GM23338 (cell line): ENCODE data around the gene RGS6. TPM values are rescaled to one million over a fixed set of nuclear protein-coding genes. Genes with fewer than 3 reads are reported as not detected.

Source experiments
- ATAC-seq: fragments of 200-7000 bp; cut with Tn5 transposase; 3 replicates; pipeline ENCODE4 v1.9.1; 2020
- DNase-seq: peaks from one replicate; pipeline ENCODE4 v3.0.0-alpha.2; 2015; ENCODE audit warnings: low spot score
- H2AFZ ChIP-seq: fragments of 200-600 bp; sonication (generic); 2 replicates; pipeline ENCODE4 v1.8.0; 2016; ENCODE audit warnings: antibody characterized with exemption, mild to moderate bottlenecking, moderate library complexity
- H3F3A ChIP-seq: fragments of 200-600 bp; sonication (generic); replicated peaks from 2 replicates; pipeline ENCODE4 v1.8.0; 2017; ENCODE audit warnings: antibody characterized with exemption, mixed run types, low read depth
- H3K27ac ChIP-seq: fragments of 200-600 bp; sonication (generic); 2 replicates; pipeline ENCODE4 v1.6.1; 2016; ENCODE audit warnings: low read depth
- H3K27me3 ChIP-seq: fragments of 200-600 bp; sonication (generic); 2 replicates; pipeline ENCODE4 v1.8.0; 2016; ENCODE audit warnings: mild to moderate bottlenecking, mixed run types, moderate library complexity; ENCODE audit not compliant: insufficient read depth
- H3K36me3 ChIP-seq: fragments of 200-600 bp; sonication (generic); 2 replicates; pipeline ENCODE4 v1.8.0; 2016; ENCODE audit warnings: mild to moderate bottlenecking; ENCODE audit not compliant: insufficient read depth
- H3K4me1 ChIP-seq: fragments of 200-600 bp; sonication (generic); 2 replicates; pipeline ENCODE4 v1.8.0; 2016; ENCODE audit warnings: mild to moderate bottlenecking, moderate library complexity; ENCODE audit not compliant: insufficient read depth
- H3K4me2 ChIP-seq: fragments of 200-600 bp; sonication (generic); 2 replicates; pipeline ENCODE4 v1.7.1; 2017; ENCODE audit warnings: mixed run types
- H3K4me3 ChIP-seq: fragments of 200-600 bp; sonication (generic); 2 replicates; pipeline ENCODE4 v1.6.1; 2016; ENCODE audit warnings: mixed run types
- H3K79me2 ChIP-seq: fragments of 200-600 bp; sonication (generic); replicated peaks from 2 replicates; pipeline ENCODE4 v1.8.0; 2017; ENCODE audit warnings: mild to moderate bottlenecking; ENCODE audit not compliant: insufficient read depth
- H3K9me2 ChIP-seq: fragments of 200-600 bp; sonication (generic); 2 replicates; pipeline ENCODE4 v1.8.0; 2017; ENCODE audit not compliant: insufficient read depth
- H4K20me1 ChIP-seq: fragments of 200-600 bp; sonication (generic); replicated peaks from 2 replicates; pipeline ENCODE4 v1.8.0; 2017; ENCODE audit warnings: mild to moderate bottlenecking; ENCODE audit not compliant: insufficient read depth
- H3K27ac Mint-ChIP-seq: 2 replicates; pipeline ENCODE4 v1.8.0; 2020; ENCODE audit warnings: inconsistent platforms, mild to moderate bottlenecking, moderate library complexity, mixed read lengths
- H3K27me3 Mint-ChIP-seq: 3 replicates; pipeline ENCODE4 v1.8.0; 2022; ENCODE audit warnings: low read depth, mild to moderate bottlenecking, moderate library complexity, mixed read lengths, inconsistent platforms; ENCODE audit not compliant: insufficient read depth, poor library complexity
- H3K36me3 Mint-ChIP-seq: 3 replicates; pipeline ENCODE4 v1.8.0; 2021; ENCODE audit warnings: low read depth, mild to moderate bottlenecking, inconsistent platforms, moderate library complexity, mixed read lengths
- H3K4me1 Mint-ChIP-seq: 3 replicates; pipeline ENCODE4 v1.8.0; 2020; ENCODE audit warnings: mild to moderate bottlenecking, inconsistent platforms, mixed read lengths
- H3K4me3 Mint-ChIP-seq: 3 replicates; pipeline ENCODE4 v1.8.0; 2021; ENCODE audit warnings: moderate library complexity, mild to moderate bottlenecking, inconsistent platforms, mixed read lengths
- H3K9me3 Mint-ChIP-seq: 3 replicates; pipeline ENCODE4 v1.8.0; 2020; ENCODE audit warnings: moderate library complexity, mild to moderate bottlenecking, inconsistent platforms, mixed read lengths
- CREB1 ChIP-seq: fragments of 250-450 bp; sonication (Bioruptor Pico); IDR thresholded peaks from 2 replicates; pipeline ENCODE4 v1.5.0; 2020; ENCODE audit warnings: low read depth, mild to moderate bottlenecking, moderate library complexity
- EZH2 ChIP-seq: fragments of 200-600 bp; sonication (generic); IDR thresholded peaks from one replicate; pipeline ENCODE4 v1.8.0; 2017; ENCODE audit warnings: antibody characterized with exemption, mild to moderate bottlenecking, low read depth; ENCODE audit not compliant: unreplicated experiment
- EZH2phosphoT487 ChIP-seq: fragments of 200-600 bp; sonication (generic); IDR thresholded peaks from one replicate; pipeline ENCODE4 v1.8.1; 2018; ENCODE audit warnings: antibody characterized with exemption; ENCODE audit not compliant: unreplicated experiment
- JUNB ChIP-seq: IDR thresholded peaks from one replicate; pipeline ENCODE4 v1.6.1; 2016; ENCODE audit warnings: antibody characterized with exemption; ENCODE audit not compliant: unreplicated experiment
- NANOG ChIP-seq: IDR thresholded peaks from 2 replicates; pipeline ENCODE4 v1.6.1; 2016; ENCODE audit warnings: antibody characterized with exemption, borderline replicate concordance
- POLR2AphosphoS5 ChIP-seq: IDR thresholded peaks from 2 replicates; pipeline ENCODE4 v1.6.1; 2016; ENCODE audit warnings: antibody characterized with exemption, low read depth
- ZNF331 ChIP-seq: fragments of 250-450 bp; sonication (Bioruptor Pico); IDR thresholded peaks from 2 replicates; pipeline ENCODE4 v1.5.0; 2020; ENCODE audit warnings: low read depth, mild to moderate bottlenecking, moderate library complexity
- polyA plus RNA-seq: library from polyadenylated mRNA; unstranded; fragments of >200 nt; fragmentation: Nextera tagmentation; extraction: Ambion mirVana; gene quantifications from 2 replicates; pipeline ENCODE4 v1.2.1, GENCODE V29; 2016
- total RNA-seq: library from RNA; depleted of rRNA; stranded (reverse); fragments of >200 nt; shearing (Covaris generic); gene quantifications from 2 replicates; pipeline ENCODE4 v1.2.3, GENCODE V29; 2014
- TF ChIP-seq, protein P1 (sequence below): fragments of 250-450 bp; sonication (Bioruptor Pico); IDR thresholded peaks from 2 replicates; pipeline ENCODE4 v1.5.0; 2020; ENCODE audit warnings: mild to moderate bottlenecking, moderate library complexity

RGS6 gene
- total and polyA plus RNA-seq, 2 experiments from 2014 or later: 0.66 to 0.83 TPM

DNA sequence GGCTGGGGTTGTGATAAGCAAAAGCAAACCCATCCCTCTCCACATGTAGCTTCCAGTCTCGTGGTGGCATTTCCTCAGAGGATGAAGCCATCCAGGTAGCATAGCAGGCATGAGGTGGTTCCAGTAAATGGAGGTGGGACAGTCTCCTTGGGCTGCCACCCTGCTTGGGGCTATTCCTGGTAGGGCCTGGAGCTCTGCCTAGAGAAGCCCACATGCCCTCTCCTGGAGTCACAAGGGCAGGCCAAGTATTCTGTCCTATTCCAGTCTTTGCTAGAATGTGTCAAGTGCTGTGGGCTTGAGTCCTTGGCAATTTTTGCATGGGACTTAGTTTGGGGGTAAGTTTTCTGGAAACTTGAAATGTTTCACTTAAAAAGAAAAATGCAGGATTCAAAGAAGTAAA lies 491.7 kb downstream of the RGS6 start:
- Mint-ChIP-seq H3K27me3 (peaks cover 2% of the 10 kb centered on the region), H3K36me3 (no peaks in the 10 kb centered on the region; the same call in 2 of the 3 replicates), H3K4me3 (no peak overlapping the region), H3K27ac (no peak overlapping the region), H3K4me1 (peaks cover 11% of the 10 kb centered on the region; the same call in 2 of the 3 replicates), H3K9me3 (peaks cover 9% of the 10 kb centered on the region; the same call in 2 of the 3 replicates)
- Histone ChIP-seq H3F3A (no peaks in the 10 kb centered on the region), H3K4me3 (no peak overlapping the region), H3K4me2 (no peak overlapping the region), H3K4me1 (peaks cover 9% of the 10 kb centered on the region; the same call in 1 of the 2 replicates), H3K79me2 (no peaks in the 10 kb centered on the region), H3K36me3 (no peaks in the 10 kb centered on the region), H3K27me3 (no peaks in the 10 kb centered on the region), H3K9me2 (no peaks in the 10 kb centered on the region), H3K27ac (no peak overlapping the region), H2AFZ (no peak overlapping the region), H4K20me1 (no peaks in the 10 kb centered on the region)
- DNase-seq (no peak), ATAC-seq (no peak)
- TF ChIP-seq ZNF331 (CRISPR knock-in tag): no peak
- TF ChIP-seq, protein P1, sequence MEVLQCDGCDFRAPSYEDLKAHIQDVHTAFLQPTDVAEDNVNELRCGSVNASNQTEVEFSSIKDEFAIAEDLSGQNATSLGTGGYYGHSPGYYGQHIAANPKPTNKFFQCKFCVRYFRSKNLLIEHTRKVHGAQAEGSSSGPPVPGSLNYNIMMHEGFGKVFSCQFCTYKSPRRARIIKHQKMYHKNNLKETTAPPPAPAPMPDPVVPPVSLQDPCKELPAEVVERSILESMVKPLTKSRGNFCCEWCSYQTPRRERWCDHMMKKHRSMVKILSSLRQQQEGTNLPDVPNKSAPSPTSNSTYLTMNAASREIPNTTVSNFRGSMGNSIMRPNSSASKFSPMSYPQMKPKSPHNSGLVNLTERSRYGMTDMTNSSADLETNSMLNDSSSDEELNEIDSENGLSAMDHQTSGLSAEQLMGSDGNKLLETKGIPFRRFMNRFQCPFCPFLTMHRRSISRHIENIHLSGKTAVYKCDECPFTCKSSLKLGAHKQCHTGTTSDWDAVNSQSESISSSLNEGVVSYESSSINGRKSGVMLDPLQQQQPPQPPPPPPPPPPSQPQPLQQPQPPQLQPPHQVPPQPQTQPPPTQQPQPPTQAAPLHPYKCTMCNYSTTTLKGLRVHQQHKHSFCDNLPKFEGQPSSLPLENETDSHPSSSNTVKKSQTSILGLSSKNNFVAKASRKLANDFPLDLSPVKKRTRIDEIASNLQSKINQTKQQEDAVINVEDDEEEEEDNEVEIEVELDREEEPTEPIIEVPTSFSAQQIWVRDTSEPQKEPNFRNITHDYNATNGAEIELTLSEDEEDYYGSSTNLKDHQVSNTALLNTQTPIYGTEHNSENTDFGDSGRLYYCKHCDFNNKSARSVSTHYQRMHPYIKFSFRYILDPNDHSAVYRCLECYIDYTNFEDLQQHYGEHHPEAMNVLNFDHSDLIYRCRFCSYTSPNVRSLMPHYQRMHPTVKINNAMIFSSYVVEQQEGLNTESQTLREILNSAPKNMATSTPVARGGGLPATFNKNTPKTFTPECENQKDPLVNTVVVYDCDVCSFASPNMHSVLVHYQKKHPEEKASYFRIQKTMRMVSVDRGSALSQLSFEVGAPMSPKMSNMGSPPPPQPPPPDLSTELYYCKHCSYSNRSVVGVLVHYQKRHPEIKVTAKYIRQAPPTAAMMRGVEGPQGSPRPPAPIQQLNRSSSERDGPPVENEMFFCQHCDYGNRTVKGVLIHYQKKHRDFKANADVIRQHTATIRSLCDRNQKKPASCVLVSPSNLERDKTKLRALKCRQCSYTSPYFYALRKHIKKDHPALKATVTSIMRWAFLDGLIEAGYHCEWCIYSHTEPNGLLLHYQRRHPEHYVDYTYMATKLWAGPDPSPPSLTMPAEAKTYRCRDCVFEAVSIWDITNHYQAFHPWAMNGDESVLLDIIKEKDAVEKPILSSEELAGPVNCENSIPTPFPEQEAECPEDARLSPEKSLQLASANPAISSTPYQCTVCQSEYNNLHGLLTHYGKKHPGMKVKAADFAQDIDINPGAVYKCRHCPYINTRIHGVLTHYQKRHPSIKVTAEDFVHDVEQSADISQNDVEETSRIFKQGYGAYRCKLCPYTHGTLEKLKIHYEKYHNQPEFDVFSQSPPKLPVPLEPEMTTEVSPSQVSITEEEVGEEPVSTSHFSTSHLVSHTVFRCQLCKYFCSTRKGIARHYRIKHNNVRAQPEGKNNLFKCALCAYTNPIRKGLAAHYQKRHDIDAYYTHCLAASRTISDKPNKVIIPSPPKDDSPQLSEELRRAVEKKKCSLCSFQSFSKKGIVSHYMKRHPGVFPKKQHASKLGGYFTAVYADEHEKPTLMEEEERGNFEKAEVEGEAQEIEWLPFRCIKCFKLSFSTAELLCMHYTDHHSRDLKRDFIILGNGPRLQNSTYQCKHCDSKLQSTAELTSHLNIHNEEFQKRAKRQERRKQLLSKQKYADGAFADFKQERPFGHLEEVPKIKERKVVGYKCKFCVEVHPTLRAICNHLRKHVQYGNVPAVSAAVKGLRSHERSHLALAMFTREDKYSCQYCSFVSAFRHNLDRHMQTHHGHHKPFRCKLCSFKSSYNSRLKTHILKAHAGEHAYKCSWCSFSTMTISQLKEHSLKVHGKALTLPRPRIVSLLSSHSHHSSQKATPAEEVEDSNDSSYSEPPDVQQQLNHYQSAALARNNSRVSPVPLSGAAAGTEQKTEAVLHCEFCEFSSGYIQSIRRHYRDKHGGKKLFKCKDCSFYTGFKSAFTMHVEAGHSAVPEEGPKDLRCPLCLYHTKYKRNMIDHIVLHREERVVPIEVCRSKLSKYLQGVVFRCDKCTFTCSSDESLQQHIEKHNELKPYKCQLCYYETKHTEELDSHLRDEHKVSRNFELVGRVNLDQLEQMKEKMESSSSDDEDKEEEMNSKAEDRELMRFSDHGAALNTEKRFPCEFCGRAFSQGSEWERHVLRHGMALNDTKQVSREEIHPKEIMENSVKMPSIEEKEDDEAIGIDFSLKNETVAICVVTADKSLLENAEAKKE (CRISPR knock-in tag): no peak
- no peak for TF ChIP-seq JUNB
- TF ChIP-seq EZH2phosphoT487: no peak
- TF ChIP-seq POLR2AphosphoS5: no peak
- TF ChIP-seq CREB1 (CRISPR knock-in tag): no peak

DNA sequence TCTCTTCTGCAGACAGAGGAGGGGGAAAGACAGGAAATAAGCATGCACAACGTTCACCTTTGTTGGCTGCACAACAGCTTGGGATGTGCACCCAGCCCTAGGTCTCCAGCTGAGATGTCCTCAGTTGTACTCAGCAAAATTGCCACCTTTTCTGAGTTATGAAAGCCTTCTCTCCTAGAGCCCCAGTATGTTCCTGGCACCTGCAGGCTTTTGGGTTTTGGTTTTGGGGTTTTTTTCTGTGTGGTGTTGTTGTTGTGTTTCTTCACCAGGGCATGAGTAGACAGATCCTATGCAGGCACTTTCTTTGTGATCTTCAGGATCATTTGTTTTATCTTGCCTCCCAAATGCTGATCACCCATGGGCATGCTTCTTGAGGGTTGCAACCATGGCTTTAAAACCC lies 498.2 kb downstream of the RGS6 start:
- Mint-ChIP-seq H3K27ac (no peak overlapping the region), H3K4me3 (no peak overlapping the region), H3K27me3 (peaks cover 6% of the 10 kb centered on the region), H3K36me3 (no peaks in the 10 kb centered on the region), H3K9me3 (peaks cover 3% of the 10 kb centered on the region; the same call in 1 of the 3 replicates), H3K4me1 (peaks cover 8% of the 10 kb centered on the region)
- TF ChIP-seq JUNB (no peak), EZH2 (no peak), NANOG (no peak)
- peaks cover 4% of the 10 kb centered on the region; the same call in 1 of the 2 replicates for H3K4me1 ChIP-seq
- H3K4me3 ChIP-seq: no peak overlapping the region
- no peak for DNase-seq
- no peaks in the 10 kb centered on the region for H3F3A ChIP-seq
- no peak overlapping the region for H3K4me2 ChIP-seq
- H3K79me2 ChIP-seq: no peaks in the 10 kb centered on the region
- no peak overlapping the region for H3K27ac ChIP-seq
- no peaks in the 10 kb centered on the region for H3K27me3 ChIP-seq
- no peaks in the 10 kb centered on the region for H3K36me3 ChIP-seq
- no peaks in the 10 kb centered on the region for H4K20me1 ChIP-seq
- H2AFZ ChIP-seq: no peak overlapping the region
- H3K9me2 ChIP-seq: no peaks in the 10 kb centered on the region
- no peak for ATAC-seq
